ENCODE measurements around the gene IRF4. TPM values are rescaled to one million over a fixed set of nuclear protein-coding genes. Genes with fewer than 3 reads are reported as not detected.
A peak's percentile ranks its signal among the peaks of the same experiment; 100 is the strongest.

Gene IRF4
- total RNA-seq, 1 donor from 2014 or later = 1.8 TPM

- peak; percentile 47 for DNase-seq
Measured at GRCh38 chr6:444653-445275, 53.2 kb downstream of the IRF4 start.

DNA sequence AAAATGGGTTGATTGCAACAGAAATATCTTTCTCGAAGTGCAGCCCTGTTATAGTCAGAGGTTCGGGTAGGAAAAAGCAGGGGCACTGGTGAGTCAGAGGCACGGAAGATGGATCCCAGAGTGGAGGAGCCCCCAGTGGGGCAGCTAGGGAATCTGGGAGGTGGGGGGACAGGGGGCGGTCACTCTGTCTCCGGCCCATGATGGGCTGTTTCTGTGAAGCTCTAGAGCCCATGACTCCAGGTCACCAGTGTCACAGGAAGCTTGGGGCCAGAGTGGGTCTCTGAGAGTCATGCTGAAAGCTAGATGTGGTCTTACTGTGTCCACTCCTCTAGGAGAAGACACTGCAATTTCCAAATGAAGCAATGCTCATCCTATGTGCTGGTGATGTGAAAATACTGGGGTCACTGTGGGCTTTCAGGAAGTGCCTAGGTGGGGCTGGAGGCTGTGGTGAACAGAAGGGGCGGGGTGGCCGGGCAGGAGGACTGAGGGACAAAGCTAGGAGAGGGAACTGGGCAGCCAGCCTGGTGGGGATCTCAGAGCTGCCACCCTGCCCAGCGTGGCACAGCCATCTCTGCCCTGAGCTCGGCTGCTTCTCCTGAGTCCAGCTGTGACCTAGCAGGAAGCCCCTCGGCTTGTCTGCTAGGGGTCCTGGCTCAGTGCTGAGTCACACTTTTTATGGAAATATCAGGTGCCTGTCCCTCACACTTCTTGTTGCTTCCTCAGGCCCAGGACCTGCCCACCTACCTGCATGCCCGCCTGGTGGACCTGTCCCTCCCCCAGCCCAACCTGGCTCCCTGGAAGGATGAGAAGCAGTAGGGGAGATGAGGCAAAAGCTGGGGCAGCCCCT, 54.2 kb downstream of the IRF4 start:
- no peak for DNase-seq

DNA sequence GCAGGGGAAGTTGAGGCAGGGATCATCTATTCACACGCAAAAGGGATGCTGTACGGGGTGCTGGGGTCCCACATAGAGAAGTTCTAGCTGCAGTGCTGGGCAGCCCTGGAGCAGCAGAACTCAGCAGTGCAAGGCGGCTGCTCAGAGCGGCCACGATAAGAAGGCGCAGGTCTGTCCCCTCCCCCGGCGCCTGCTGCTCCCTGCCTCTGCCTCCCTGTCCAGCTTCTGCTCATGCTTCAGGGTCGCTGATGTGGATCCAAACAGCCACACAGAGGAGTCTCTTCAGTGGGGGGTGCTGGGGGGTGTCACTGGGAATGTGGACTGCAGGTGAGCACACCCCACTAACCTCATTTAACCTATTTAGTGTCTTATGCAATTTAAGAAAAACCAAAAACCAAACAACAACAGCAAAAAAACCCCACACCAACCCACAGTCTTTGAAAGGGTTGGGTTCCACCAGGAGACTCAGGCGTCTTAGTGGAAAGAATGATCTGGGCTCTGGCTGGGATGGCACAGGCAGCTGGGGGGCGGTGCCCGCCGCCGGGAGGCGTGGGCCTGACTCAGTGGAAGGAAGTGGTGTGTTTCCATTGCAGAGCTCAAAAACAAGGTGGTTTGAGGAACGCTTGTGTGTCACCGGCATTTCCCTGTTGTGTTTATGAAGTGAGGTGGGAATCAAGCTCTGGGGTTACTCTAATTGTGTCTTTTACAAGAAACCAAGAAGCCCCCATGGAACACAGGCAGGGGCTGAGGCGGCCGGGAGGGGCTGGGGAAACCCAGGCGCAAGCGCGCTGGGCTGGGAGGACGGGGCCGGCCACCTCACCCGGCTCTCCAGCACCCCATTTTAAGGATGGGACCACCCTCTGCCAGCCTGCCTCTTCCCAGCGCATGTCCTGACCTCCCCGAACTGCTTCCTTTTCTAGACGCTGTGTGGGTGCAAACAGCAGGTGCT, 55.1 kb downstream of the IRF4 start:
- DNase-seq = no peak

DNA sequence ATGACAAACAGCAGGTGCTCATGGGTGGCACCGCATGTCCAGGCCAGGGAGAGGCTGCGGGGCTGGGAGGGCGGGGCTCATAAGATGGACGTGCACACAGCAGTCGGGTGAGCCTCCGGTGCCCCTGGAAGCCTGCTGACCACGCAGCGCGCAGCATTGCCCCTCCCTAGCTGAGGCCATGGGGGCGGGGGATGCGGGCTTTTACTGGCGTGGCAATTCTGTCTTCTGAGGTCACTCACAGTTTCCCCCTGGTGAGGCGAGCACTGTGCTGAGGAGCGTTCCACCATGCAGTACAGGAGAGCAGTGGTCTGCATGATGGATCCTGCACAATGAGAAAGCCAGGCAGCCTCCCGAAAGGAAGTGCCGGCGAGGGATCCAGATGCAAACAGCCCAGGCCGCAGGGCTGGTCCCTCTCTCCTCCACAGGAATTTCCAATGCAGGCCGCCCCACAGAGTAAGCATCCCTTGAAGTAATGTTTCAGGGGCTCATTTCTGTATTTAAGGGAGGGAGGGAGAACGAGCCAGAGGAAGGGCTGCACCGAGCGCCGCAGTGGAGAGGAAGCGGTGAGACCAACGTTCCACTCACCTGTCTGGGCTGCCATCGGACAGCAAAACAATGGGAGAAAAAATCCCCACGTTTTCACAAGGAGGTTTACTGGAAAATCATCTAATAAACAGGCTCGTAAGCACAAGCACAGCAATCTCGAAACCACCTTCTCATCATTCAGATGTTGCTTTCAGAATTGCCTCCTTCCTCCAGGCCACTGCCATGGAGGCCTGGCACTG, 56.0 kb downstream of the IRF4 start:
- no peak for DNase-seq

GRCh38 chr6:448296-449056, 56.9 kb downstream of the IRF4 start:
- no peak for DNase-seq

GRCh38 chr6:449057-449430, 57.5 kb downstream of the IRF4 start:
- no peak for DNase-seq

- DNase-seq = no peak
Measured at GRCh38 chr6:449486-450419, 58.2 kb downstream of the IRF4 start.

DNA sequence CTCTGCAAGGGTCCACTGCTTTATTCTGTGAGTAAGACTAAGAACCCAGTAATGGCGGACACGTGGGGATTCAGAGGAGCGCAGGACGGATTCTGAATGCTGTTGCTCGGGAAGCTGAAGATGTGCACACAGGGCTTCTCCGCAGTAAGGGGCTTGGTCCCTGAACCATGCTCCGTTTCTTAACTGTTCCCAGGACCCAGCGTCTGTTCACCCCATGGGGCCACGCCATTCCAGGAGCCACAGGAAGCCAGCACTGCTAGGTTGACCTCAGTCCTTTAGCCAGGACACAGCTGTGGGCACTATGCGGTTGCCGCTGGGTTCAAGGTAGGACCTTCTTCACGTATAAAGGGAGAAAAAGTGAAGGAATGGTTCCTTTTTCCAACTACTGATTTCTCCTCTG, 59.8 kb downstream of the IRF4 start:
- no peak for DNase-seq

DNA sequence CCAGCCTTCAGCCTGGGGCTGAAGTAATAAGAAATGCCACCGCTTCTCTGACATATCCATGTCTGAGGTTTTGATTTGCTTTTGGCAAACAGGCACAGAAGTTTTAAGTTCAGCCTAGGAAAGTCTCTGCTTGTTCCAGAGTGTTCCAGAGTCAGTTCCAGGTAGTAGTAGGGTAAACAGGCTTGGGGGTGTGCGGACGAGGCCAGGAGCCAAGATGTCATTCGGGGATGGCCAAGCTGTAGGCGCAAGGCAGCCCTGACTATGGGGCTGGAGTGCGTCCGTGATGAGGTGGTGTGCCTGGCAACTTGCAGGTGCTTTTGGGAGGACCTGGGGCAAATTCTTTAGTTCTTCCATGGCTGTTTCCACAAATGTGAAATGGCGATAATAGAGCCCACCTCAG, 60.3 kb downstream of the IRF4 start:
- no peak for DNase-seq

GRCh38 chr6:452301-453067, 60.9 kb downstream of the IRF4 start:
- peak; percentile 39 for DNase-seq

GRCh38 chr6:453152-453551, 61.6 kb downstream of the IRF4 start:
- DNase-seq = peak; percentile 91

- DNase-seq = no peak
Measured at GRCh38 chr6:454148-454991, 62.8 kb downstream of the IRF4 start.

GRCh38 chr6:455006-455585, 63.5 kb downstream of the IRF4 start:
- no peak for DNase-seq

DNA sequence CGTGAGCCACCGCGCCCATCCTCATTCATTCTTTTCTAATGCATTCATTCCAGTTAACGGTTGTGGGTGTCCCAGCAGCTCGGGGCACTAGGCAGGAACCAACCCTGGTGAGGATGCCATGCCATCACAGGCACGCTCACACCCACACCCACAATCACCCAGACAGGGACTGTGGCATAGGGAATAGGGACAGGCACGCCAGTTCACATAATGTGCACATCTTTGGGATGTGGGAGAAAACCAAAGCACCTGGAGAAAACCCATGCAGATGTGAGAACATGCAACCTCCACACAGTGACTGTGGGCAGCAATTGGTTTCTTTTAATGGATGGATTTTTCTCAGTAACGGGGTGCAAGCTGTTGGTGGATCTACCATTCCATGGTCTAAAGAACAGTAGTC, 64.3 kb downstream of the IRF4 start:
- DNase-seq = no peak

- no peak for DNase-seq
Measured at GRCh38 chr6:456358-456867, 64.9 kb downstream of the IRF4 start.

DNA sequence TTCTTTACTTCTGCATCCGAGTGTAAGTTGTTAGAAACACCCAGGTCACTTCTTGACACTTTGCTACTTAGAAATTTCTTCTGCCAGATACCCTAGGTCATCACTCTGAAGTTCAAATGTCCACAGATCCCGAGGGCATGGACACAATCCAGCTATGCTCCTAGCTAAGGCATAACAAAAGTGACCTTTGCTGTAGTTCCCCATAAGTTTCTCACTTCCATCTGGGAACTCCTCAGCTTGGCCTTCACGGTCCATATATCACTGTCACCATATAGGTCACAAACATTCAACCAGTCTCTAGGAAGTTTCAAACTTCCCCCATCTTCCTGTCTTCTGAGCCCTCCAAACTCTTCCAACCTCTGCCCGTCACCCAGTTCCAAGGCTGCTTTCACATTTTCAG, 65.3 kb downstream of the IRF4 start:
- DNase-seq = no peak
